Retinal pigment epithelial cell (primary cell): ENCODE data around the gene TDP2.
"Not testable (repeated sequence)": the region's sequence is repeated elsewhere in the genome, so short reads cannot be mapped to it uniquely, and the experiment has no call there.

ENCODE experiments used
- DNase-seq: peaks from one replicate; pipeline ENCODE4 v3.0.0-alpha.2; 2010; ENCODE audit warnings: low read depth
- H3K4me3 ChIP-seq: 2 replicates; pipeline ENCODE4 v1.5.1; 2011; ENCODE audit warnings: mild to moderate bottlenecking, low read length, control low read depth, moderate library complexity
- TF ChIP-seq, protein P1 (sequence below): conservative IDR thresholded peaks from 2 replicates; pipeline ENCODE4 v1.5.1; 2011; ENCODE audit warnings: low read depth, low read length, control low read depth, inconsistent platforms

Gene TDP2

DNA sequence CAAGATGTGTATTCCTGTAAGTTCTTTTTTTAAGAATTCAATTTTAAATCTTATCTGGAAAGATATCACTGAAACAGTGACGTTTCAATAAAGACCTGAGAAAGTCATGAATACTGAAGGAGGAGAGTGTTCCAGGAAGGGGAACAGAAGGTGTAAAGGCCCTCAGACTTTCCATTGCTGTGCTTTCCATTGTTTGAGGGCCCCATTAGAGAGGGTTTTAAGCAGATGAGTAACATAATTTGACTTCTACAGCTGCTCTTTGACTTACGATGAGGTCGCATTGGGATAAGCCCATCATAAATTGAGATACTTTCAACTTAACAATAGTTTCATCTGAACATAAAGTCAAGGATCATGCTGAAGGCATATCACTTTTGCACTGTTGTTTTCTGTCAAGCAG, 24.9 kb upstream of the TDP2 start:
- no peak for DNase-seq
- H3K4me3 ChIP-seq = no peak overlapping the region
- TF ChIP-seq, protein P1, sequence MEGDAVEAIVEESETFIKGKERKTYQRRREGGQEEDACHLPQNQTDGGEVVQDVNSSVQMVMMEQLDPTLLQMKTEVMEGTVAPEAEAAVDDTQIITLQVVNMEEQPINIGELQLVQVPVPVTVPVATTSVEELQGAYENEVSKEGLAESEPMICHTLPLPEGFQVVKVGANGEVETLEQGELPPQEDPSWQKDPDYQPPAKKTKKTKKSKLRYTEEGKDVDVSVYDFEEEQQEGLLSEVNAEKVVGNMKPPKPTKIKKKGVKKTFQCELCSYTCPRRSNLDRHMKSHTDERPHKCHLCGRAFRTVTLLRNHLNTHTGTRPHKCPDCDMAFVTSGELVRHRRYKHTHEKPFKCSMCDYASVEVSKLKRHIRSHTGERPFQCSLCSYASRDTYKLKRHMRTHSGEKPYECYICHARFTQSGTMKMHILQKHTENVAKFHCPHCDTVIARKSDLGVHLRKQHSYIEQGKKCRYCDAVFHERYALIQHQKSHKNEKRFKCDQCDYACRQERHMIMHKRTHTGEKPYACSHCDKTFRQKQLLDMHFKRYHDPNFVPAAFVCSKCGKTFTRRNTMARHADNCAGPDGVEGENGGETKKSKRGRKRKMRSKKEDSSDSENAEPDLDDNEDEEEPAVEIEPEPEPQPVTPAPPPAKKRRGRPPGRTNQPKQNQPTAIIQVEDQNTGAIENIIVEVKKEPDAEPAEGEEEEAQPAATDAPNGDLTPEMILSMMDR = no peak

DNA sequence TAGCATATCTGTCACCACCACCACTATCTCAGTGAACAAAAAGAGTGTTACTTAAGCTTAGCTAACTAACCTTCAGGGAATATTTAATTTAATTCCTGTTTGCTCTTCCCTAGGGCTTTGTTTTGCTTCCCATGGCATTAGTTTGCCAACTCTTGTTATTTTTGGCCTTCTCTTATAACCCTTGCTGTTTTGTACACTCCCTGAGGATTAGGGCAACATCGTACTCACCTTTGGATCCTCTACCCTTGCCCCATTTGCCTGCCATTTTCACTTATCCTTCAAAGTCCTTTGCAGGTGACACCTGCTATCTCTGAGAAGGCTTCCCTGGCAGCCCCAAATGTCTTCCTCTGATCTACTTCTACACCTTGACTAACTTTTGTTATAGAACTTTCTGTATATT, 23.9 kb upstream of the TDP2 start:
- TF ChIP-seq, protein P1 = no peak
- DNase-seq = no peak
- H3K4me3 ChIP-seq = no peak overlapping the region

DNA sequence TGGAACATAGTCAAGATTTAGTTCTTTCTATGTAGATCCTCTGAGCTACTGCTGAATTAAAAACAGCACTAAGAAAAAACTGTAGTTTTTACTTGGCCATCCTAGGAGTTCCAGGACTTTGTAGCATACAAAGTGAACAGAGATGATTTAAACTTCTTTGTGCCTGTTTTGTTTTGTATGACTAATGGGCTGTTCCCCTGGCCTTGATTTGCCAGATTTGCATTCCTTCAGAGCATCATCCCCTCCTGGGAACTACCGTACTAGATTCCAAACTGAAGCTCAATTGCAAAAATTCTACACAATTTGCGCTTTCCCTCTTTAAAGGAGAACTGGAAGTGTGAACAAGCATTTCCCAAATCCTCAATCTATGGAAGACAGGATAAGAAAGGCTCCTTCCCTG, 23.3 kb upstream of the TDP2 start:
- TF ChIP-seq, protein P1 = no peak
- no peak overlapping the region for H3K4me3 ChIP-seq
- DNase-seq = no peak

DNA sequence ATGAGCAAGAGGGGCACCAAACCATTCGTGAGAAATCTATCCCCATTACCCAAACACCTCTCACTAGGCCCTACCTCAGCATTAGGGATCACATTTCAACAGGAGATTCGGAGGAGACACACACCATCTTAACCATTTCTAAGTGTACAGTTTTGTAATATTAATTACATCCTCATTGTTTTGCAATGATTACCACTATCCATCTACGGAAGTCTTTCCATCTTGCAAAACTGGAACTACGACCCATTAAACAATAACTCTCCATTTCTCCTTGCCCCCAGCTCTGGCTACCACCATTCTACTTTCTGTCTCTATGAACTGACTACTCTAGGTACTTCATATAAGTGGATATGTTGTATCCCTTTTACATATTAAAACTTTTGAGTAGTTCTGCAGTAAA, 20.2 kb upstream of the TDP2 start:
- H3K4me3 ChIP-seq = no peak overlapping the region
- DNase-seq = no peak
- TF ChIP-seq, protein P1 = no peak

DNA sequence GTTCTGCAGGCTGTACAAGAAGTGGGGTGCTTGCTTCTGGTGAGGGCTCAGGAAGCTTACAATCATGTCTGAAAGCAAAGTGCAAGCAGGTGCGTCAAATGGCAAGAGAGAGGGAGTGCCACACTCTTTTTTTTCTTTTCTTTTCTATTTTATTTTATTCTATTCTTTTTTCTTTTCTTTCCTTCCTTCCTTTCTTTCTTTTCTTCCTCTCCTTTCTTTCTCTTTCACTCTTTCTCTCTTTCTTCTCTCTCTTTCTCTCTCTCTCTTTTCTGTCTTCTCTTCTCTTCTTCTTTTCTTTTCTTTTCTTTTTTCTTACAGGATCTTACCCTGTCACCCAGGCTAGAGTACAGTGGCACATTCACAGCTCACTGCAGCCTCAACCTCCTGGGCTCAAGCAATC, 19.7 kb upstream of the TDP2 start:
- no peak for DNase-seq
- TF ChIP-seq, protein P1 = no peak
- no peak overlapping the region for H3K4me3 ChIP-seq

DNA sequence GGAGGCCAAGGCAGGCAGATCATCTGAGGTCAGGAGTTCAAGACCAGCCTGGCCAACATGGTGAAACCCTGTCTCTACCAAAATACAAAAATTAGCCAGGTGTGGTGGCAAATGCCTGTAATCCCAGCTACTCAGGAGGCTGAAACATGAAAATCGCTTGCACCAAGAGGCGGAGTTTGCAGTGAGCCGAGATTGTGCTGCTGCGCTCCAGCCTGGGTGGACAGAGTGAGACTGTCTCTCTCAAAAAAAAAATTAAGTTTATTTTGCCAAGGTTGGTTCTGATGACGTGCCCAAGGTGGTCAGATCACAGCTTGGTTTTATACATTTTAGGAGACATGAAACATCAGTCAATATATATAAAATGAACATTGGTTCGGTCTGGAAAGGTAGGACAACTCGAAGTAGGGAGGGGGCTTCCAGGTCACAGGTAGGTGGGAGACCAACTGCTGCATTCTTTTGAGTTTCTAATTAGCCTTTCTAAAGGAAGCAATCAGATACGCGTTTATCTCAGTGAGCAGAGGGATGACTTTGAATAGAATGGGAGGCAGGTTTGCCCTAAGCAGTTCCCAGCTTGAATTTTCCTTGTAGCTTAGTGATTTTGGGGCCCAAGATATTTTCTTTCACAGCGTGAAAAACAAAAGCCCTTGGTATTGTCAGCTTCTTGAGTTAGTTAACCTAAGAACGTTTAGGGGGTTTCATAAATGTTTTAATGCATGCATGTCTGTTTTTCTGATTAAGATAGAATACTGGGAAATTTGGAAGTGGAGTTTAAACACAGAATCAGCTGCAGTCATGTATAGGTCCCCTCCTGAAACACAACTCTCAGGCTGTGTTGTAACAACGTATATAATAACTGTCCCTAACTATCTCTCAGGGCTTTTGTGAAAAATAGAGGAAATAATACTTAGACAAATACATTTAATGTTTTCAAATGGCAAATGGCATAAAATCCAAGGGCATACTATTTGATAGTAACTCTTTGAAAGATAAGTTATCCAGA, 16.9 kb upstream of the TDP2 start:
- H3K4me3 ChIP-seq = no peak overlapping the region
- TF ChIP-seq, protein P1 = no peak
- DNase-seq = no peak

DNA sequence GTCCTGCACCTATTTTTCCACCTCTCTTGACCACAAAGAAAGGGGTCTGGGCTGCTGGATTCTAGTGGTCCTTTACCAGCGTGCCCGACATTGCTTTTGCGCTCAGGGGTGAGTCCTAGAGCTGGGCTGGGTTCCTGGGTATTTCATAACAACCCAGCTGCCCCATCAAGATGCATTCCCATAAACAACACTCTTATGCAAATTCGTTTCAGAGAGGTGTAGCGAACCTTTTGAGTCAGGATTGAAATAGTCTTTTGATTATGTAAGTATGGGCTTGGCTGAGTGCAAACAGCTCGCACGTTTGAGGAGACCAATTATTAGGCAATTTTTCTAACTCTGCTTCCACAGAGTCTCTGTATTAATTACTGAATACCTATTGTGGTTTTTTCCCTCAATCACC, 13.9 kb upstream of the TDP2 start:
- H3K4me3 ChIP-seq = no peak overlapping the region
- DNase-seq = no peak
- TF ChIP-seq, protein P1 = no peak

DNA sequence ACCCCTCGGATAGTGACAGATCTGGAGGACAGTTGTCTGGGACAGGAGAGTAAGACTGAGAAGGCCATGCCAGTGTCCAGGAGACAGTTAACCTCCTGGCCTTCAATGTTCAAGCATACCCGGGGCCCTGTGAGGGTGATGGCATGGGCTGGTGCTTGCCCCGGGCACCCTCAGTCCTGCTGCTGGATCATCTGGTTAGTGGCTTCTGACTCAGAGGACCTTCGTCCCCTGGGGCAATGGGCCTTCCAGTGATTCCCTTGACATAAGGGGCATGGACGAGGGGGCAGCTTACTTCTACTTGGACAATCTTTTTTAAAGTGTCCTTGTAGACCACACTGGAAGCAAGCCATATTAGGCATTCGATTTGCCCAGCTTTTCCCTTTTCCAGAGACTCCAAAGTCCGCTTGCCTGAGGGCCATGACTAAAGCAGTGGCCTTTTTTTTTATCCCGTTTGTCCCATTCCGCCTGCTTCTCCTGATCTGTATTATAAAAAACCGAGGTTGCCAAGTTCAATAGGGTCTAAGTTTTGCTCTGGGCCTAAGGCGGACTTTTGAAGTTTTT, 12.2 kb upstream of the TDP2 start:
- DNase-seq, H3K4me3 ChIP-seq: not testable (repeated sequence)
